Effector CD8-positive, alpha-beta T cell (primary cell): ENCODE results near the gene SNAPC2.

Source experiments
- DNase-seq: peaks from one replicate; lab custom pipeline; 2025; lab: John Stamatoyannopoulos, UW

The SNAPC2 gene

GRCh38 chr19:7968796-7969554 is 48.8 kb downstream of the SNAPC2 start:
- no peak for DNase-seq

- no peak for DNase-seq
Observed at GRCh38 chr19:7969555-7969939, 49.4 kb downstream of the SNAPC2 start.

GRCh38 chr19:7970716-7971448 is 50.7 kb downstream of the SNAPC2 start:
- DNase-seq = no peak

- no peak for DNase-seq
Observed at GRCh38 chr19:7971553-7972520, 51.7 kb downstream of the SNAPC2 start.
